ENCODE results near the gene RTCA. TPM values are rescaled to one million over a fixed set of nuclear protein-coding genes. Genes with fewer than 3 reads are reported as not detected.

RTCA gene
- total RNA-seq, 2 donors from 2014 or later, result 15.4 to 23.8 TPM

DNA sequence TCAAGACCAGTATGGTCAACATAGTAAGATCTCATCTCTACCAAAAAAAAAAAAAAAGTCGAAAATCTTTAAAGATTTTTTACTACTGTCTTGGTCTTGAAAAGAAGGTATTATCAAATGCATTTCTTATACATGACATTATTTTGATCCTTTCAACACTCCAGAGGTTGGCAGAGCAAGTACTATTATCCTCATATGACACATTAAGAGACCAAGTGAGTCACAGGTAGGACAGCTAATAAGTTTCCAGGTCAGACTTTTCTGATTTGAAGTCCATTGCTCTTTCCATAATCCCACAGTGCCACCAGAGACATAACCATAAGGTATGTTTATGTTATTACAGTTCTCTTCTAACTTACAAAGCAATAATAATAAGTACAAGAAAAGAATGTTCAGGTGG is 31.6 kb upstream of the RTCA start:
- H3K4me1 ChIP-seq (ENCODE audit: control insufficient read depth in 1 of 2, low read depth in 2 of 2), result no peaks in the 10 kb centered on the region
- TF ChIP-seq, protein P1, sequence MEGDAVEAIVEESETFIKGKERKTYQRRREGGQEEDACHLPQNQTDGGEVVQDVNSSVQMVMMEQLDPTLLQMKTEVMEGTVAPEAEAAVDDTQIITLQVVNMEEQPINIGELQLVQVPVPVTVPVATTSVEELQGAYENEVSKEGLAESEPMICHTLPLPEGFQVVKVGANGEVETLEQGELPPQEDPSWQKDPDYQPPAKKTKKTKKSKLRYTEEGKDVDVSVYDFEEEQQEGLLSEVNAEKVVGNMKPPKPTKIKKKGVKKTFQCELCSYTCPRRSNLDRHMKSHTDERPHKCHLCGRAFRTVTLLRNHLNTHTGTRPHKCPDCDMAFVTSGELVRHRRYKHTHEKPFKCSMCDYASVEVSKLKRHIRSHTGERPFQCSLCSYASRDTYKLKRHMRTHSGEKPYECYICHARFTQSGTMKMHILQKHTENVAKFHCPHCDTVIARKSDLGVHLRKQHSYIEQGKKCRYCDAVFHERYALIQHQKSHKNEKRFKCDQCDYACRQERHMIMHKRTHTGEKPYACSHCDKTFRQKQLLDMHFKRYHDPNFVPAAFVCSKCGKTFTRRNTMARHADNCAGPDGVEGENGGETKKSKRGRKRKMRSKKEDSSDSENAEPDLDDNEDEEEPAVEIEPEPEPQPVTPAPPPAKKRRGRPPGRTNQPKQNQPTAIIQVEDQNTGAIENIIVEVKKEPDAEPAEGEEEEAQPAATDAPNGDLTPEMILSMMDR (IDR thresholded peaks at IDR 0.05), result no peak
- no peak for ATAC-seq (ENCODE audit: insufficient number of reproducible peaks, low FRiP score, low read depth)
- peaks cover 40% of the 10 kb centered on the region for H3K36me3 ChIP-seq
- H3K27me3 ChIP-seq (replicated peaks; ENCODE audit: insufficient read depth), result no peaks in the 10 kb centered on the region
- H3K27ac ChIP-seq, result no peak overlapping the region
- no peak overlapping the region for H3K4me3 ChIP-seq
- DNase-seq (ENCODE audit: low spot score), result no peak
- no peaks in the 10 kb centered on the region for H3K9me3 ChIP-seq

DNA sequence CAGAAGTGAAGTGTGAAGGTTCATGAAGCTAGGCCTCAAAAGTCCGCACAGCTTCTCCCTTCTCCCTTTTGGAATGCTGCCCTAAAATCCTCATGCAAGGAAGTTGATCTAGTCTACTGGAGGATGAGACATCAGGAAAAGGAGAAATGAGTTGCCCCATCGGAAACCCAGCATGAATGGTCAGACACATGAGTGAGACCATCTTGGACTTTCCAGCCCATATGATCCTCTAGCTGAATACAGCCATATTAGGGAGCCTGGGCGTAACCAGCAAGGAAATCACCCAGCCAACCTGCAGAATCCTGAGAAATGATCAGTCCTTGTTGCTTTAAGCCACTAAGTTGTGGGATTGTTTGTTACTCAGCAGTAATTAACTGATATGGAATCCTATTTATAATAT is 28.9 kb upstream of the RTCA start:
- DNase-seq (ENCODE audit: low spot score) (no peak), ATAC-seq (ENCODE audit: insufficient number of reproducible peaks, low FRiP score, low read depth) (no peak)
- Histone ChIP-seq H3K9me3 (no peaks in the 10 kb centered on the region), H3K4me1 (ENCODE audit: control insufficient read depth in 1 of 2, low read depth in 2 of 2) (no peaks in the 10 kb centered on the region), H3K4me3 (no peak overlapping the region), H3K27me3 (replicated peaks; ENCODE audit: insufficient read depth) (no peaks in the 10 kb centered on the region), H3K27ac (no peak overlapping the region), H3K36me3 (peaks cover 36% of the 10 kb centered on the region)
- TF ChIP-seq, protein P1 (IDR thresholded peaks at IDR 0.05), result no peak

DNA sequence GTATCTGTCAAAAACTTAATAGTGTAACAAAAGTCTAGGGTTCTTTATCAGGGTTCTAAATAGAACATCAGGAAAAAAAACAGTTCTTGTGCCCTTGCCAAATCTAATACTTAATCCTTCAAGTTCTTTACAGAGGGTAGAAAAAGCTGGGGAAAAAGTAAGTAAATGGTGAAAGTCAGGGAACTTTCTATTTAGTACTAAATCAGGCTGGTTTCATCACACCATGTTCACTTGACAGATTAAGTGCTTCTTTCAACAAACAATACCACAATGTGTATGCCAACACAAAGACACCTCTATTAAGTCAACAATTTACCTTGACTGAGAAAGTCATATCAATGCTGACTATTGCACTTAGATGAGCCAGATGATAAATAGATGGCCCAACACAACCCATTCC is 26.1 kb upstream of the RTCA start:
- DNase-seq (ENCODE audit: low spot score), result no peak
- no peaks in the 10 kb centered on the region for H3K4me1 ChIP-seq (ENCODE audit: control insufficient read depth in 1 of 2, low read depth in 2 of 2)
- peaks cover 17% of the 10 kb centered on the region for H3K36me3 ChIP-seq
- TF ChIP-seq, protein P1 (IDR thresholded peaks at IDR 0.05), result no peak
- no peaks in the 10 kb centered on the region for H3K9me3 ChIP-seq
- H3K4me3 ChIP-seq, result no peak overlapping the region
- no peak for ATAC-seq (ENCODE audit: insufficient number of reproducible peaks, low FRiP score, low read depth)
- no peak overlapping the region for H3K27ac ChIP-seq
- H3K27me3 ChIP-seq (replicated peaks; ENCODE audit: insufficient read depth), result no peaks in the 10 kb centered on the region

DNA sequence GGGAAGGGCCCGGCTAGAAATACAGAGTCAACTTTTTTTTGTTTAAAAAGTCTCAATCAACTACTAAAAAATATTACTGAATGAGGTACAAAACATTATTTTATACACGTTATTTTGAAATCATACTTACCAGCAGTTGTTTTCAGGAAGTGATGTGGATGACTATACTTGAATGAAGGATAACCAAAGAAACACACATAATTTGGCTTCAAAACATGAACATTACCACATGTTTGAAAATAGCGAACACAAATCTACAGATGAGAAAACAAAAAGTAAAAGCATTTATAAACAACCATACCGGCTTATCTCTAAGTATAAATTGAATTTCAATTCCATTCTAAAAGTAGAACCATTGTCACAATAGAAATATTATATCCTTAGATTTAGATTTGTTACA is 25.4 kb upstream of the RTCA start:
- no peak overlapping the region for H3K27ac ChIP-seq
- H3K36me3 ChIP-seq, result peaks cover 17% of the 10 kb centered on the region
- no peak for ATAC-seq (ENCODE audit: insufficient number of reproducible peaks, low FRiP score, low read depth)
- H3K27me3 ChIP-seq (replicated peaks; ENCODE audit: insufficient read depth), result no peaks in the 10 kb centered on the region
- H3K4me3 ChIP-seq, result no peak overlapping the region
- TF ChIP-seq, protein P1 (IDR thresholded peaks at IDR 0.05), result no peak
- DNase-seq (ENCODE audit: low spot score), result no peak
- no peaks in the 10 kb centered on the region for H3K4me1 ChIP-seq (ENCODE audit: control insufficient read depth in 1 of 2, low read depth in 2 of 2)
- no peaks in the 10 kb centered on the region for H3K9me3 ChIP-seq

DNA sequence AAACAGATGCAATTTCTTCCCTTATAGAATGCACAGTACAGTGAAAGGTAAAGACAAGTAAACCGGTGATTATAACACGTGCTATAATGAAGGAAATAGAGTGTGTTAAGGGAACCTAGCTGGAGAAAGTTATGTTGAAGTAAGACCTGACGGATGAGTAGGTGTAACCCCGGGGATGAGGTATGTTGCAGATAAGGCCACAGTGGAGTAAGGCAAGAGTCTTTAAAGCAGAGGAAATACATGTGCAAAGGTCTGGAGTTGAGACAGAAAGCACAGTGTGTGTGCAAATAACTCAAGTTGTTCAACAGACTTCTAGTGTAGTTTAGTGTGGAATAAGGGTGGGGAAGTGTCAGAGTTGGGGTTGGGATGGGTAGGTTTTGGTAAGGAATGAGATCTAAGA is 19.3 kb upstream of the RTCA start:
- DNase-seq (ENCODE audit: low spot score) (no peak), ATAC-seq (ENCODE audit: insufficient number of reproducible peaks, low FRiP score, low read depth) (no peak)
- Histone ChIP-seq H3K27me3 (replicated peaks; ENCODE audit: insufficient read depth) (no peaks in the 10 kb centered on the region), H3K36me3 (no peaks in the 10 kb centered on the region), H3K4me1 (ENCODE audit: control insufficient read depth in 1 of 2, low read depth in 2 of 2) (peaks cover 5 to 15% of the 10 kb centered on the region in 2 donors), H3K4me3 (no peak overlapping the region), H3K27ac (no peak overlapping the region), H3K9me3 (no peaks in the 10 kb centered on the region)
- TF ChIP-seq, protein P1 (IDR thresholded peaks at IDR 0.05), result no peak
